Measurements from ENCODE around the gene LYST.

The LYST gene

GRCh38 chr1:235652364-235652763 is 214.3 kb downstream of the LYST start:
- TF ChIP-seq CTCF (IDR thresholded peaks at IDR 0.05): no peak

GRCh38 chr1:235651170-235651806 is 215.4 kb downstream of the LYST start:
- no peak for TF ChIP-seq CTCF (IDR thresholded peaks at IDR 0.05)

GRCh38 chr1:235650341-235651169 is 216.2 kb downstream of the LYST start:
- TF ChIP-seq CTCF (IDR thresholded peaks at IDR 0.05): no peak

GRCh38 chr1:235649368-235650163 is 217.1 kb downstream of the LYST start, which contains the start of gene GNG4:
Gene GNG4, minus strand, starts transcription at chr1:235649784. Its CDS starts 65,946 bp downstream, at chr1:235583838.
- TF ChIP-seq CTCF (IDR thresholded peaks at IDR 0.05): no peak

- no peak for TF ChIP-seq CTCF (IDR thresholded peaks at IDR 0.05)
Observed at GRCh38 chr1:235648954-235649367, 217.7 kb downstream of the LYST start.

GRCh38 chr1:235648407-235648907 is 218.2 kb downstream of the LYST start:
- no peak for TF ChIP-seq CTCF (IDR thresholded peaks at IDR 0.05)

- no peak for TF ChIP-seq CTCF (IDR thresholded peaks at IDR 0.05)
Observed at GRCh38 chr1:235646463-235646862, 220.2 kb downstream of the LYST start.
